HG02973 (cell line): ENCODE data around the gene ARHGEF3.

Experiments used
- ATAC-seq: cut with Tn5 transposase; IDR thresholded peaks from one replicate; pipeline ENCODE4 v1.9.1; 2021; ENCODE audit warnings: moderate library complexity; ENCODE audit not compliant: unreplicated experiment

ARHGEF3 gene

DNA sequence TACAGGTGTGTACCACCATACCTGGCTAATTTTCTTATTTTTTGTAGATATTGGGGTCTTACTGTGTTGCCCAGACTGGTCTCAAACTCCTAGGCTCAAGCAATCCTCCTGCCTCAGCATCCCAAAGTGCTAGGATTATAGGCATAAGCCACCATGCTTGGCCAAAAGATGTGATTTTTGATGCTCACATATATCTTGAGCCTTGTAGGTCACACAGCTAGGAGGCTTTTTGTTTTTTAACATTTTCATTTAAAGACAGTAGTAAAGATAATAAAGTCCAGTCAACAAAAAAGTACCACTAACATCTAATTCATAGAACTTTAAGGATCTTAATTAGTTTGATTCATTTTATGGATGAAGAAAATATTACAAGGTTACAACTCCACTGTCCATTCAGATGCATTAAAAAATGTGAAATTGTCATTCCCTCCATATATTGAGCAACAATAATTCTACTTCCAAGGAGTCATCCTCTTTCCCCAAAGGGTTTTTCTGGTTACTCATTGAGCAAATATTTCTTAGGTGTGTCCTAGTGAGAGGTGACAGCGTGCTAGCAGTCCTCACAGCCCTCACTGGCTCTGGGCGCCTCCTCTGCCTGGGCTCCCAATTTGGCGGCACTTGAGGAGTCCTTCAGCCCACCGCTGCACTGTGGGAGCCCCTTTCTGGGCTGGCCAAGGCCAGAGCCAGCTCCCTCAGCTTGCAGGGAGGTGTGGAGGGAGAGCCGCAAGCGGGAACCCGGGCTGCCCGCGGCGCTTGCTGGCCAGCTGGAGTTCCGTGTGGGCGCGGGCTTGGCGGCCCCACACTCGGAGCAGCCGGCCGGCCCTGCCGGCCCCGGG, 110.4 kb downstream of the ARHGEF3 start:
- no peak for ATAC-seq

DNA sequence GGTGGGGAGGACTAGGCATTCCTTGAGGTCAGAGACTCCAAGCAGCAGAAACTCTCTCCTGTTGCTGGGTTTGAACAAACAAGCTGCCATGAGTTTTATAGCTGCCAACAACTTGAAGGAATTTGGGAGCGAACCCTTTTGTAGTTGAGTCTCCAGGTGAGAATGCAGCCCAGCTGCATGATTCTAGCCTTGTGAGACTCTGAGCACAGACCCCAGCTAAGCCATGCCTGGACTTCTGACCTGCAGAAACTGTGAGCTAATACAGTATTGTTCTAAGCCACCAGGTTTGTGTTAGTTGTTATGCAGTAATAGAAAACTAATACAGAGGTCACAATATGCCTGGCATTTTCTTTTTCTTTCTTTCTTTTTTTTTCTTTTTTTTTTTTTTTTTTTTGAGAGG, 112.4 kb downstream of the ARHGEF3 start:
- no peak for ATAC-seq

DNA sequence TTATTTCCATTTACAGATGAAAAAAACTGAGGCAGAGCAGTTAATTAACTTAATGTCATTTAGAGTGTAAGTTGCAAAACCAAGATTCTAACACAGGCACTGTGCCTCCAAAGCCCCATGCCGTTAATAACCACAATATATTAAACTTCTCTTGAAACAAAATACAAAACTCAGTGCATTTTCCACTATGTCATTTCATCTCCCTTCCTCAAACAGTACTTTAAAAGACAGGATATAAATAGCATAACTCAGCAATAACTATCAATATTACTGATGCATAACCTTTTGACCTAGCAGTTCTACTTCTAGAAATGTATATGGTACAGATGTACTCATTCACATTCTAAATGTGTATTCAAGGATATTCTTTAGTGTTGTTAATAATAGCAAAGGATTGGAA, 113.6 kb downstream of the ARHGEF3 start:
- peak; percentile 71 for ATAC-seq

DNA sequence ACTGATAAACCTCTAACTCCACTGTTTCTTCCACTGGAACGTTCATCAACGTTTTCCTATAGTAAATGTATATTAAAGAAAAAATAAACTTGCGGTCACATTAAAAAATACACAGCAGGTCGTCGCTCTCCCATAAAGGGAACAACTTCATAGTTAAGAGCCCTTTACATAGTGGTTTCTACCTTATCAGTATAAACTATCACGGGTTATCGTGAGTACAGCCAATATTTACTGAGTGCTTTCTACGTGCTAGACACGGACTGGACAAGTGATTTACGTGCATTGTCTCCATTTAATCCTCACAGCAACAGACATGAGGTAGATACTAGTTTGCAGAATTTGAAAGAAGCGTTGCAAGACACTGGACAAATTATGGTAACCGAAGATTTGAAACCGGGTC, 117.7 kb downstream of the ARHGEF3 start:
- ATAC-seq: no peak

DNA sequence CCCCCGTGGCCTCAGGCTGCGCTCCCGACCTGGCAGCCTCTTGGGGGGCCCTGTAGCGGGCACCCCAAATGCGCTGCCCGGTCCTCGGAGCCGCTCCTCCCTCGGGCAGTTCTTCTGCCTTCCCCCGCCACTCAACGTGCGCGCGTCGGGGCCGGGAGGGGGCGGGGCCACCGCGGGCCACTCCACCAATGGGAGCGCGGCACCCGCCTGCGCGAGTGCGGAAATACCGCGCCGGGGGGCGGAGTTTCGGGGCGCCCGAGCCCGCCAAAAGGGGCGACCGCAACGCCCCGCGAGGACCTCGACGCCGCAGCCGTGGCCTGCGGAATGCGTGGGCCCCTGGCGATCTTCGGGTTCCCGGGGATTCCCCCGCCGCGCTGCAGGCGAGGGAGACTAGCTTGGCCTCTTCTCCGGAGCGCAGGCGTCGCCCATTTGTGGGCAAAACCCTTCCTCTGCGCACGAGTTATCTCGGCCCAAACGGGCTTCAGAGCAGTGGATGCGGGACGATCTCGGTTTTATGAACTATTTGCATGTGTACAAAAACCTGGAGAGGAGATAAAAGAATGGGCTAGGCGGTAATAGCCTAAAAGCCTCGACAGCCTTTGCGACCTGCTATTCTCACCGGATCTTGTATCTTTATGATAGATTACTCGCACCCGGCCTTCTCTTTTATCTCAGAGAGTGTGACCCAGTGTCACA, 118.5 kb downstream of the ARHGEF3 start, which contains the start of gene TASOR:
TSS of gene TASOR (minus strand) at position 144 of the 696 bp plus-strand sequence. CDS start 259 bp downstream, outside the sequence.
- peak; percentile 77 for ATAC-seq

DNA sequence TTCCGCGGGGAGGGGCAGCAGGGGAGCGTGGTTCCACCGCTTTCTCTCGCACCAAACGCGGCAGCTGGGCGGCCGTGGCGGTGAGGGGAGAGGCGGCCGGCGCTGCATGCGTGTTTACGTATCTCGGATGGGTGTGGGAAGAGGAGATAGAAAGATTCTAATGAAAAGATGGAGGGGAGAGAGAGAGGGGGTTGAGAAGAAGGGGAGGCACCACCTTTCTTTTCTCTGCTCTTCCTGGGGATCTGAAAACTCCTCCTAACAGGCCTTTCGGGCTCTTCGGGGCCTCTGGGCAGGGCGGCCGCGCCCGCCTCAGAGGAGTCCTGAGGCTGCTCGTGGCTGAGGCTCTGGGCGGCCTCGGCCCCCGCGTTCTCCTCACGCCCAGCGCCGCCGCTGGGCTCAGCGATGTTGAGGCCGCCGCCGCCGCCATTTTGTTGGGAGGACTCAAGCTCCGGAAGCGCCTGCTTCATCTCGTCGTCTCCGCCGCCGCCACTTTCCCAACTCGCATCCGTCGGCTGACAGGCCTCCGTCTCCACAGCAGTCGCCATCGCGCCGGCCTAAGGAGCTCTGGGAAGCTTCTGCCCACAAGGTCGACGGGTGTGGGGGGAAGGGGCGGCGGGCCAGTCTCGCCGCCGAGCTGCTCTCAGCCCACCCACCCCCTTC, 119.2 kb downstream of the ARHGEF3 start:
- ATAC-seq: peak; percentile 57

DNA sequence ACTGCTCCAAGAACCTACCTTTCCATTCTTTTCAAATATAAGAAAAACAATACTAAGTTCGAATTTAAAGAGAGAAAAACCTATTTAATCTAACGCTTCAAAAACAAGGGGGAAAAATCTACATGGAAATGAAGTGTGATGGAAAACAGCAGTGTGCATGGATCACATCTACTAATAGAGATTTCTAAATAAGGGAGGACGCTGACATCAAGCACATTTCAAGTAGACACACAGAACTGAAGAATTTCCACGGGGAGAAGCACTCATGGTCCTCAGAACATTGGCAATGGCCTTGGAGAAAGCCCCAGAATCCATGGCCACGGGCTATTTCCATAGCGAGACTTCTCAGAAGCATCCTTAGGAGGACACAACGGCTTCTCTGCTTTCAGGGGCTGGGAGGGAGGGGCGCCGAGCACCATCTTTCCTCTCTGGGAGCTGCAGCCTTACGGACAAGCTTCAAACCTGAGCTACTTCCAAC, 119.7 kb downstream of the ARHGEF3 start:
- ATAC-seq: no peak

DNA sequence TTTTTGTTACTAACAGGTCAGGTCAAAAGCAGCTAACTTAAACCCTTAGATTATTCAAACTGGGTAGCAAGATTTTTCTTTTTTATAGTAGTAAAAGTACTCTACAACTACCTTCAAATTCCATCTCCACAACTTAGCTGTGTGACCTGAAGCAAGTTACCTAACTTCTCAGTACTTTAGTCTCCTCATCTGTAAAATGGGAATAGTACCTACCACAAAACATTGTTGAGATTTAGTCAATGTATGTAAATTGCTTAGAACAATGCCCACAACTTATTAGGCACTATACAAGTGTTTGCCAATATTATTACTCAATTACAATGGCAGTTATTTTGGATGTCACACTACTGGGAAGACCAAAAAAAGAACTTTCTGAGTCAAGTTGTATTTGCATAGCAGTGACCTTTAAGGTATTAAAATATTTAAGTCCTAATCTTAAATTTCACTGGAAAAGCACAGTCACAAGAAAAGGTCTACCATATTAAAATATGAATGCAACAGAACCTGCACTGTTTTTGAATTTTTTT, 121.6 kb downstream of the ARHGEF3 start:
- no peak for ATAC-seq
